Measurements from ENCODE around the gene DHRSX.
"Not testable (repeated sequence)": the region's sequence is repeated elsewhere in the genome, so short reads cannot be mapped to it uniquely, and the experiment has no call there.

The DHRSX gene

GRCh38 chrX:2474280-2474962 is 26.4 kb downstream of the DHRSX start:
- DNase-seq (ENCODE audit: low spot score): no peak

- not testable (repeated sequence) for DNase-seq (ENCODE audit: low spot score)
Measured at GRCh38 chrX:2473064-2473463, 27.7 kb downstream of the DHRSX start.

DNA sequence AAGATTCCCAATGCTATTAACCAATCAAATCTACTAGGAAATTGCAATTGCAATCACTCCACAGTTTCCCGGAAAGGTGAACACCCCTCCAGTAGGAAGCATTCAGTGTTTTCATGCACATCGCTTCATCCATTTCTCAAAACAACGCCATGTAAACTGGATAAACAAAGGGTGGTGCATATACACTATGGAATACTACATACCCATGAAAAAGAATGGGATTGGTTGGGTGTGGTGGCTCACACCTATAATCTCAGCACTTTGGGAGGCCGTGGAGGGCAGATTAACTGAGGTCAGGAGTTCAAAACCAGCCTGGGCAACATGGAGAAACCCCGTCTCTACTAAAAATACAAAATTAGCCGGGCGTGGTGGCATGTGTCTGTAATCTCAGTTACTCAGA is 29.1 kb downstream of the DHRSX start:
- no peak for DNase-seq (ENCODE audit: low spot score)

DNA sequence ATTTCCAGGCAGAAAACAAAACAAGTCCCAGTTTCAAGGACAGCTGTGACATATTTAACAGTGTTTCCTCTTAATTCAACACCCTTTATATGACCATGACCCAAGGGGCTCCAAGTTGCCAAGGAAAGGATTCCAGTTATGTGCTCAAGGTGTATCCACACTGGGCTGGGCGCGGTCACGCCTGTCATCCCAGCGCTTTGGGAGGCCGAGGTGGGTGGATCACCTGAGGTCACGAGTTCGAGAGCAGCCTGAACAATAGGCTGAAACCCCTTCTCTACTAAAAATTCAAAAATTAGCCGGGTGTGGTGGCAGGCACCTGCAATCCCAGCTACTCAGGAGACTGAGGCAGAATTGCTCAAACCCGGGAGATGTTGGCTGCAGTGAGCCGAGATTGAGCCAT is 29.6 kb downstream of the DHRSX start:
- DNase-seq (ENCODE audit: low spot score): not testable (repeated sequence)

GRCh38 chrX:2469852-2470251 is 30.9 kb downstream of the DHRSX start:
- DNase-seq (ENCODE audit: low spot score): not testable (repeated sequence)

DNA sequence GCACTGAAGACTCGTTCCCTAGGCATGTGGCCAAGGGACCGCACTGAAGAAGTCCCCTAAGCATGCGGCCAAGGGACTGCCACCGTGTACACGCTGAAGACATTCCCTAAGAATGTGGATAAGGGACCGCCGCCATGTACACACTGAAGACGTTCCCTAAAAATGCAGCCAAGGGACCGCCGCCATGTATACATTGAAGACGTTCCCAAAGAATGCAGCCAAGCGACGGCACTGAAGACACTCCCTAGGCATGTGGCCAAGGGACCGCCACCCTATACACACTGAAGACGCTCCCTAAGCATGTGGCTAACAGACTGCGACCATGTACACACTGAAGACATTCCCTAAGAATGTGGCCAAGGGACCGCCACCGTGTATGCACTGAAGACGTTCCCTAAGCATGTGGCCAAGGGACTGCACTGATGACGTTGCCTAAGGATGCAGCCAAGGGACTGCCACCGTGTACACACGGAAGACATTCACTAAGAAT is 31.5 kb downstream of the DHRSX start:
- no peak for DNase-seq (ENCODE audit: low spot score)

GRCh38 chrX:2468261-2469195 is 32.2 kb downstream of the DHRSX start:
- no peak for DNase-seq (ENCODE audit: low spot score)

DNA sequence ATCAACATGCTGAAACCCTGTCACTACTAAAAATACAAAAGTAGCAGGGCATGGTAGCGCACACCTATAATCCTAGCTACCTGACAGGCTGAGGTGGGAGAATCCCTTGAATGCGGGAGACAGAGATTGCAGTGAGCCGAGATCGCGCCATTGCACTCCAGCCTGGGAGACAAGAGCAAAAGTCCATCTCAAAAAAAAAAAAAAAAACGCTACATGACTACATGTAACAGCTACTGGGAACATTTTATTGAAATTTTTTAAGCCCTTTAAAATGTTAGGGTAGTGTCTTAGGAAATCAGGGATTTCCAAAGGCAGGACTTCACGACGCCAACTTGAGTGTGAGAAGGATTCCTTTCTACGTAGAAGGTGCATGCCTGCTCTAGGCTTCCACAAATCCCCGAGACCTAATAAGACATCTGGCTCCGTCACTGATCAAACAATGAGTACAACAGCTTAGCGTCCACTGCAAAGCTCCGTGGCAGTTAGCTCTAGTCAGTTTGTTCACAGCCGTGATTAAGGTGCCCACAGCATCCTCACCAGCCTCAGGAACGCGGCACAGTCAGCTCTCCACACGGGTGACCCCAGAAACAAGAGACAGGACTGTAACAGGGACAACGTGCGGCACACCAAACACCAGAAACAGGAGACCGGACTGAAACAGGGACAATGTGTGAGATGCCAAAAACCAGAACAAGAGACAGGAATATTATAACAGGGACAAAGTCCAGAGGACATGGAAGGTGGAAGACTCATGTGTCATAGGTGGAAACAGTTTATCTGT is 33.7 kb downstream of the DHRSX start:
- DNase-seq (ENCODE audit: low spot score): no peak

DNA sequence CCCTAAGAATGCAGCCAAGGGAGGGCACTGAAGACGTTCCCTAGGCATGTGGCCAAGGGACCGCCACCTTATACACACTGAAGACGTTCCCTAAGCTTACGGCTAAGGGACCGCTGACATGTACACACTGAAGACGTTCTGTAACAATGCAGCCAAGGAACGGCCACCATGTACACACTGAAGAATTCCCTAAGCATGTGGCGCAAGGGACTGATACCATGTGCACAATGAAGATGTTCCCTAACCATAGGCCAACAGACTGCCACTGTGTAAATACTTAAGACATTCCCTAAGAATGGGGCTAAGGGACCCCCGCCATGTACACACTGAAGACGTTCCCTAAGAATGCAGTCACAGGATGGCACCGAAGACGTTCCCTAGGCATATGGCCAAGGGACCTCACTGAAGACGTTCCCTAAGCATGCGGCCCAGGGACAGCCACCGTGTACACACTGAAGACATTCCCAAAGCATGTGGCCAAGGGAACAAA is 36.1 kb downstream of the DHRSX start:
- DNase-seq (ENCODE audit: low spot score): no peak

- DNase-seq (ENCODE audit: low spot score): no peak
Measured at GRCh38 chrX:2463973-2464676, 36.7 kb downstream of the DHRSX start.

- not testable (repeated sequence) for DNase-seq (ENCODE audit: low spot score)
Measured at GRCh38 chrX:2463481-2463880, 37.3 kb downstream of the DHRSX start.

GRCh38 chrX:2462780-2463179 is 38.0 kb downstream of the DHRSX start:
- no peak for DNase-seq (ENCODE audit: low spot score)

- DNase-seq (ENCODE audit: low spot score): no peak
Measured at GRCh38 chrX:2462074-2462473, 38.7 kb downstream of the DHRSX start.

DNA sequence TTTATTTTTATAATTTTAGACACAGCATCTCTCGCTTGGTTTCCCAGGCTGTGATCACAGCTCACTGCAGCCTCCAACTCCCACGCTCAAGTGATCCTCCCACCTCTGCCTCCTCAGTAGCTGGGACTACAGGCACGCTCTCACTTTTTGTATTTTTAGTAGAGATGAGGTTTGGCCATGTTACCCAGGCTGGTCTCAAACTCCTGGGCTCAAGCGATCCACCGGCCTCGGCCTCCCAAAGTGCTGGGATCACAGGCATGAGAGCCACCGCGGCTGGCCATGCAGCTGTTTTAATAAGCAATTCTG is 39.1 kb downstream of the DHRSX start:
- no peak for DNase-seq (ENCODE audit: low spot score)

- DNase-seq (ENCODE audit: low spot score): not testable (repeated sequence)
Measured at GRCh38 chrX:2460821-2461710, 39.7 kb downstream of the DHRSX start.

DNA sequence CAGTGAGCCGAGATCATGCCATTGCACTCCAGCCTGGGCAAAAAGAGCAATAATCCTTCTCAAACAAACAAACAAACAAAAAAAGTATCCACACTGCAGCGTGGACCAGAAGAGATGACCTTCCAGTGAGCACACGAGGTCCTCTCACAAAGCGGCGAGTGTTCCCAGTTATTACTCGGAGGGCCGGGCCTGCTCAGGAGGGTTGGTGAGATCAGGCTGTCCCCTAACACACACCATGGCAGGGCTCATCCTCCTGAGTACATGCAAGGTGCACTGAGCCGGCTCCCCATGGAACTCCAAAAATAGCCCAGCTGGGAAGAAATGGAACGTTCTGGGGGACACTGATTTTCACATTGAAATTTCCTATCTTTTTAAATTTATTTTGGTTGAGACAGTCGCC is 40.7 kb downstream of the DHRSX start:
- not testable (repeated sequence) for DNase-seq (ENCODE audit: low spot score)

DNA sequence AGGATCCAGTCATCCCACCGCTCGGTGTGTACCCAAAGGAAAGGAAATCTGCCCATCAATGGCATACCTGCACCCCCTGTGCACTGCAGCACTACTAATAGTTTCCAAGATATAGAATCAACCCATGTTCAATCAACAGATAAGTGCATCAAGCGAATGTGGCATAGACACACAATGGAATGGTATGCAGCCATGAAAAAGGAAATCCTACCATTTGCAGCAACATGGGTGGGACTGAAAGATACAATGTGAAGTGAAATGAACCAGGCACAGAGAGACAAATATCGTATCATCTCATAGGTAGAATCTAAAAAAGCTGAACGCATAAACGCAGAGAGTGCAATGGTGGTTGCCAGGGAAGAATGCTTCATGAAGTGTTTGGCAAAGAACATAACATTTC is 42.5 kb downstream of the DHRSX start:
- DNase-seq (ENCODE audit: low spot score): no peak

DNA sequence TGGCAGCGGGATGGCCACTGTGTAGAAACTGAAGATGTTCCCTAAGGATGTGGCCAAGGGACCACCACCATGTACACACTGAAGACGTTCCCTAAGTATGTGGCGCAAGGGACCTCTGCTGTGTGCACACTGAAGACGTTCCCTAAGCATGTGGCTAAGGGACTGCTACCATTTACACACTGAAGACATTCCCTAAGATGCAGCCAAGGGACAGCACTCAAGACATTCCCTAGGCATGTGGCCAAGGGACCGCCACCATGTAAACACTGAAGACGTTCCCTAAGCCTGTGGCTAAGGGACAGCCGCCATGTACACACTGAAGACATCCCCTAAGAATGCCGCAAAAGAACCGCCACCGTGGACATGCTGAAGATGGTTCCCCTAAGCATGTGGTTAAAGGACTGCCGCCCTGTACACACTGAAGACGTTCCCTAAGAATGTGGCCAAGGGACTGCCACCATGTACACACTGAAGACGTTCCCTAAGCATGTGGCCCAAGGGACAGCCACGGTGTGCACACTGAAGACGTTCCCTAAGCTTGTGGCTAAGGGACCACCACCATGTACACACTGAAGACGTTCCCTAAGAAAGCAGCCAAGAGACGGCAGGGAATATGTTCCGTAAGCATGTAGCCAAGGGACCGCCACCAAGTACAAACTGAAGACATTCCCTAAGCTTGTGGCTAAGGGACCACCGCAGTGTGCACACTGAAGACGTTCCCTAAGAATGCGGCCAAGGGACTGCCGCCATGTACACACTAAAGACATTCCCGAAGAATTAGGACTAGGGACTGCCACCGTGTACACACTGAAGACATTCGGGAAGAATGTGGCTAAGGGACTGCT is 43.3 kb downstream of the DHRSX start:
- DNase-seq (ENCODE audit: low spot score): no peak

GRCh38 chrX:2456091-2456490 is 44.7 kb downstream of the DHRSX start:
- DNase-seq (ENCODE audit: low spot score): not testable (repeated sequence)

DNA sequence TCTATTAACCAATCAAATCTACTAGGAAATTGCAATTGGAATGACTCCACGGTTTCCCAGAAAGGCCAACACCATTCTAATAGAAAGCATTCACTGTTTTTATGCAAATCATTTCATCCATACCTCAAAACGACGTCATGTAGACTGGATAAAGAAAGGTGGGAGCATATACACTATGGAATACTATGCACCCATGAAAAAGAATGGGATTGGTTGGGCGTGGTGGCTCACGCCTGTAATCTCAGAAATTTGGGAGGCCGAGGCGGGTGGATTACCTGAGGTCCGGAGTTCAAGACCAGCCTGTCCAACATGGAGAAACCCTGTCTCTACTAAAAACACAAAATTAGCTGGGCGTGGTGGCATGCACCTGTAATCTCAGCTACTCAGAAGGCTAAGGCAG is 46.2 kb downstream of the DHRSX start:
- not testable (repeated sequence) for DNase-seq (ENCODE audit: low spot score)

Measured in CD4-positive, alpha-beta T cell treated with Interleukin-15 for 4 hours (primary cell).